Endothelial cell of umbilical vein (primary cell): ENCODE results near the gene ZNF322.

Experiments used
- EZH2 ChIP-seq: IDR thresholded peaks from 2 replicates; pipeline ENCODE4 v1.6.1; 2012; ENCODE audit warnings: borderline replicate concordance, low read depth, mild to moderate bottlenecking, moderate library complexity, low read length, inconsistent platforms; ENCODE audit not compliant: severe bottlenecking
- FOS ChIP-seq: IDR thresholded peaks from 2 replicates; pipeline ENCODE4 v1.6.1; 2011; ENCODE audit warnings: mild to moderate bottlenecking, low read length, moderate library complexity, borderline replicate concordance; ENCODE audit not compliant: insufficient read depth
- JUN ChIP-seq: IDR thresholded peaks from 2 replicates; pipeline ENCODE4 v1.6.1; 2011; ENCODE audit warnings: borderline replicate concordance, low read depth; ENCODE audit not compliant: insufficient read length, insufficient read depth
- MYC ChIP-seq: IDR thresholded peaks from one replicate; pipeline ENCODE4 v1.6.1; 2011; ENCODE audit warnings: mild to moderate bottlenecking, low read depth, low read length
- POLR2A ChIP-seq: IDR thresholded peaks from 2 replicates; pipeline ENCODE4 v1.6.1; 2012; ENCODE audit warnings: low read depth, mild to moderate bottlenecking, control low read depth, low read length
- POLR2AphosphoS5 ChIP-seq: IDR thresholded peaks from 2 replicates; pipeline ENCODE4 v1.6.1; 2012; ENCODE audit warnings: low read depth, mild to moderate bottlenecking, control low read depth, low read length, moderate library complexity; ENCODE audit not compliant: insufficient read depth
- TF ChIP-seq, protein P1 (sequence below), 2 donors: IDR thresholded peaks; 1 replicate in 1 of 2; 2 replicates in 1 of 2; pipeline ENCODE4 v1.5.1; 2011; ENCODE audit warnings: low read length in 2 of 2, mild to moderate bottlenecking in 2 of 2, moderate library complexity in 2 of 2, control low read depth in 1 of 2, inconsistent platforms in 1 of 2, low read depth in 1 of 2; ENCODE audit not compliant: insufficient read depth in 1 of 2; ENCODE audit errors: extremely low read depth in 1 of 2
- TF ChIP-seq, protein P2 (sequence below): IDR thresholded peaks from 2 replicates; pipeline ENCODE4 v1.6.1; 2011; ENCODE audit not compliant: insufficient read depth, insufficient read length

DNA sequence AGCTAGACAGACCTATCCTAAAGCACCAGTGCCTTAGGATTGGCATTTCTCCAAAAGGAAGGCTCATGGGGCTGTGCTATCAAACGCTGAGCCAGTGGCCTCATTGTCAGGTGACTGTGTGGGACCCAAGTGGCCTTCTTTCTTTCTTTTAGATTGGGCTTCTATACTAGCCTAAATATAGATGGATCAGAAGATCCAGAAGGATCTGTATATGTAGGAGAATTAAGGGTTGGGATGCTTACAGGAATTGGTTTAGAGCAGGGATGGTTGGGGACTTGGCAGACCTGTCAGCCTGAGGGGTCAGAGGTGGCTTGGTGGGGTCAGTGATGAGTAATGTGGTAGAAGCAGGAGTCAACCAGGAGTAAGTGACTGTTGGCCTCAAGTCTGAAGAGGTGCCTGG lies 47.9 kb downstream of the ZNF322 start:
- TF ChIP-seq, protein P1, sequence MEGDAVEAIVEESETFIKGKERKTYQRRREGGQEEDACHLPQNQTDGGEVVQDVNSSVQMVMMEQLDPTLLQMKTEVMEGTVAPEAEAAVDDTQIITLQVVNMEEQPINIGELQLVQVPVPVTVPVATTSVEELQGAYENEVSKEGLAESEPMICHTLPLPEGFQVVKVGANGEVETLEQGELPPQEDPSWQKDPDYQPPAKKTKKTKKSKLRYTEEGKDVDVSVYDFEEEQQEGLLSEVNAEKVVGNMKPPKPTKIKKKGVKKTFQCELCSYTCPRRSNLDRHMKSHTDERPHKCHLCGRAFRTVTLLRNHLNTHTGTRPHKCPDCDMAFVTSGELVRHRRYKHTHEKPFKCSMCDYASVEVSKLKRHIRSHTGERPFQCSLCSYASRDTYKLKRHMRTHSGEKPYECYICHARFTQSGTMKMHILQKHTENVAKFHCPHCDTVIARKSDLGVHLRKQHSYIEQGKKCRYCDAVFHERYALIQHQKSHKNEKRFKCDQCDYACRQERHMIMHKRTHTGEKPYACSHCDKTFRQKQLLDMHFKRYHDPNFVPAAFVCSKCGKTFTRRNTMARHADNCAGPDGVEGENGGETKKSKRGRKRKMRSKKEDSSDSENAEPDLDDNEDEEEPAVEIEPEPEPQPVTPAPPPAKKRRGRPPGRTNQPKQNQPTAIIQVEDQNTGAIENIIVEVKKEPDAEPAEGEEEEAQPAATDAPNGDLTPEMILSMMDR (IDR thresholded peaks at IDR 0.05; ENCODE audit: extremely low read depth in 1 of 2, insufficient read depth in 1 of 2, low read depth in 1 of 2, low read length in 2 of 2): no peak
- no peak for TF ChIP-seq POLR2A
- TF ChIP-seq POLR2AphosphoS5: no peak
- TF ChIP-seq MYC: no peak
- no peak for TF ChIP-seq EZH2
- TF ChIP-seq, protein P2, sequence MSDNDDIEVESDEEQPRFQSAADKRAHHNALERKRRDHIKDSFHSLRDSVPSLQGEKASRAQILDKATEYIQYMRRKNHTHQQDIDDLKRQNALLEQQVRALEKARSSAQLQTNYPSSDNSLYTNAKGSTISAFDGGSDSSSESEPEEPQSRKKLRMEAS: no peak
- no peak for TF ChIP-seq FOS
- no peak for TF ChIP-seq JUN
